K562 (cell line): ENCODE data around the gene TFB2M. TPM values are rescaled to one million over a fixed set of nuclear protein-coding genes. Genes with fewer than 3 reads are reported as not detected.
A peak's percentile ranks its signal among the peaks of the same experiment; 100 is the strongest.

Experiments
- CCNT2 ChIP-seq: IDR thresholded peaks from 2 replicates; pipeline ENCODE4 v1.6.1; 2011; ENCODE audit warnings: borderline replicate concordance, low read depth, mild to moderate bottlenecking, moderate library complexity, mixed read lengths, low read length; ENCODE audit not compliant: insufficient read length; ENCODE audit errors: extremely low read depth
- EZH2 ChIP-seq: IDR thresholded peaks from 2 replicates; pipeline ENCODE4 v1.6.1; 2012; ENCODE audit warnings: low read depth, mild to moderate bottlenecking, inconsistent platforms, low read length, borderline replicate concordance
- FOS ChIP-seq: IDR thresholded peaks from 3 replicates; pipeline ENCODE4 v1.6.1; 2011; ENCODE audit not compliant: insufficient read length; ENCODE audit errors: extremely low read depth
- MEF2D ChIP-seq: conservative IDR thresholded peaks from 2 replicates; pipeline ENCODE4 v1.6.1; 2016; ENCODE audit warnings: low read depth, missing genetic modification characterization, missing compliant biosample characterization
- MTA2 ChIP-seq: fragments of 450-650 bp; IDR thresholded peaks from 2 replicates; pipeline ENCODE4 v1.6.1; 2016; ENCODE audit warnings: low read depth
- MYNN ChIP-seq, 2 experiments: sonication (generic); formaldehyde crosslinking in 1 of 2; IDR thresholded peaks; 2 replicates each; pipeline versions ENCODE4 v1.5.0 to v1.6.1; 2016 to 2020; ENCODE audit warnings: antibody characterized with exemption in 1 of 2, missing genetic modification reagents in 1 of 2
- ZBED1 ChIP-seq: IDR thresholded peaks from 2 replicates; pipeline ENCODE4 v1.6.1; 2014
- ZBTB7A ChIP-seq: IDR thresholded peaks from 2 replicates; pipeline ENCODE4 v1.6.1; 2011; ENCODE audit warnings: low read depth, mild to moderate bottlenecking, low read length, moderate library complexity, borderline replicate concordance; ENCODE audit not compliant: control insufficient read depth
- ZNF583 ChIP-seq: fragments of 250-450 bp; sonication (Bioruptor Pico); IDR thresholded peaks from 2 replicates; pipeline ENCODE4 v1.4.0; 2020
- polyA plus RNA-seq, 8 experiments: library from polyadenylated mRNA; depleted of rRNA in 4 of 8; stranded (reverse) in 5 of 8; unstranded in 3 of 8; fragments of >200 nt; fragmentation: Nextera tagmentation in 2 of 8; fragmentation: Illumina TruSeq in 1 of 8; extraction: Ambion mirVana in 2 of 8; extraction: Trizol in 1 of 8; gene quantifications; 2 replicates each; pipeline versions ENCODE4 v1.2.1 to v1.2.3, GENCODE V29; 2011 to 2014; ENCODE audit warnings: inconsistent platforms in 1 of 8, missing spikeins in 1 of 8
- total RNA-seq, 7 experiments: library from RNA; depleted of rRNA in 6 of 7; stranded (reverse); fragments of >200 nt in 6 of 7; fragmentation: Illumina TruSeq in 2 of 7; extraction: Trizol in 2 of 7; gene quantifications; 2 replicates each; pipeline versions ENCODE4 v1.2.1 to v1.2.3, GENCODE V29; 2011 to 2021; ENCODE audit warnings: low replicate concordance in 1 of 7
- TF ChIP-seq, protein P1 (sequence below): fragments of 450-650 bp; IDR thresholded peaks from 2 replicates; pipeline ENCODE4 v1.6.1; 2016; ENCODE audit warnings: mild to moderate bottlenecking, moderate library complexity
- TF ChIP-seq, protein P2 (sequence below), 3 experiments: fragments of 200-800 bp in 1 of 3; fragments of 250-450 bp in 1 of 3; fragments of 450-650 bp in 1 of 3; sonication (Bioruptor Pico) in 1 of 3; sonication (Bioruptor generic) in 1 of 3; formaldehyde crosslinking in 1 of 3; IDR thresholded peaks; 2 replicates each; pipeline versions ENCODE4 v1.6.1 to v1.8.0; 2016 to 2022; ENCODE audit warnings: mild to moderate bottlenecking in 2 of 3, missing genetic modification characterization in 2 of 3, missing compliant biosample characterization in 1 of 3, moderate library complexity in 1 of 3

TFB2M gene
- total and polyA plus RNA-seq, 9 of the 15 experiments (the other 6 are each of a cell fraction or from before 2014, with no cell fraction given) = 55.1 to 162 (median 70.6) TPM

DNA sequence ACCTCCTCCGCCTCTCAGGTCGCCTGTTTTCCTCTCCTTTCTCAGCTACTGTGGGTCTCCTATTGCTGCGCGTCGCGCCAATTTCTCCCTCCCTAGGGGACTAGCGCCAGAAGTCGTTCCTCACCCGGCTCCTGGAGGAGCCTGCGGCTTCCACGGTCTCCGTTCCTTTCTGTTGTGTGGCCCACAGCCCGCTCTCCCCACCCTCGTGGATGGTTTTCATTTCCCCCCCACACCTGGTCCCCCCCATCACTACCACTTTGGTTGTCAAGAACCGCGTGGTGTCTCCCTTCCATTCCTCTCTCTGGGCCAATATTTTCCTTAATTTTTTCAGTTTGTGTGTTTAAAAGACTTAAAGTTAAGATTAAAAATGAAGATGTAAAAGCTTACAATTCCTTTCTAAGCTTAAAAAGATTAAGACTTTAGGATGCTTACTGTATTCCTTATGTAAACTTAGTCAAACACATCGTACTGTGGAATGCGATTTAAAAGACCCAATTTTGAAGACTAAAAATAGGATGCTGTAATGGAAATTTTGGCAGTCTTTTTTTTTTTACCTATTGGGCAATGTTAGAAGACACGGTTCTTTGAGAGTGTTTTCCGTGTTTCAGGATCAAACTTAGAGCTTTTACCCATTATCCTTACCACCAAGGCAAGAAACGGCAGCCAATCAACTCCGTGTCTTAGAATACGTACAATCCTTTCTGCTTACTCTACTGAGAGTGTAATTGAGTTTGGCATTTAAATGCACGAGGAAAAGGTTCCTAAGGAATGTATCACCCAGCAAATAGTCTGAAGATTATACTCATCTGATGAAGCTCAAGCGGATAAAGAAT is 968 bp upstream of the TFB2M start (continued):
- TF ChIP-seq, protein P1, sequence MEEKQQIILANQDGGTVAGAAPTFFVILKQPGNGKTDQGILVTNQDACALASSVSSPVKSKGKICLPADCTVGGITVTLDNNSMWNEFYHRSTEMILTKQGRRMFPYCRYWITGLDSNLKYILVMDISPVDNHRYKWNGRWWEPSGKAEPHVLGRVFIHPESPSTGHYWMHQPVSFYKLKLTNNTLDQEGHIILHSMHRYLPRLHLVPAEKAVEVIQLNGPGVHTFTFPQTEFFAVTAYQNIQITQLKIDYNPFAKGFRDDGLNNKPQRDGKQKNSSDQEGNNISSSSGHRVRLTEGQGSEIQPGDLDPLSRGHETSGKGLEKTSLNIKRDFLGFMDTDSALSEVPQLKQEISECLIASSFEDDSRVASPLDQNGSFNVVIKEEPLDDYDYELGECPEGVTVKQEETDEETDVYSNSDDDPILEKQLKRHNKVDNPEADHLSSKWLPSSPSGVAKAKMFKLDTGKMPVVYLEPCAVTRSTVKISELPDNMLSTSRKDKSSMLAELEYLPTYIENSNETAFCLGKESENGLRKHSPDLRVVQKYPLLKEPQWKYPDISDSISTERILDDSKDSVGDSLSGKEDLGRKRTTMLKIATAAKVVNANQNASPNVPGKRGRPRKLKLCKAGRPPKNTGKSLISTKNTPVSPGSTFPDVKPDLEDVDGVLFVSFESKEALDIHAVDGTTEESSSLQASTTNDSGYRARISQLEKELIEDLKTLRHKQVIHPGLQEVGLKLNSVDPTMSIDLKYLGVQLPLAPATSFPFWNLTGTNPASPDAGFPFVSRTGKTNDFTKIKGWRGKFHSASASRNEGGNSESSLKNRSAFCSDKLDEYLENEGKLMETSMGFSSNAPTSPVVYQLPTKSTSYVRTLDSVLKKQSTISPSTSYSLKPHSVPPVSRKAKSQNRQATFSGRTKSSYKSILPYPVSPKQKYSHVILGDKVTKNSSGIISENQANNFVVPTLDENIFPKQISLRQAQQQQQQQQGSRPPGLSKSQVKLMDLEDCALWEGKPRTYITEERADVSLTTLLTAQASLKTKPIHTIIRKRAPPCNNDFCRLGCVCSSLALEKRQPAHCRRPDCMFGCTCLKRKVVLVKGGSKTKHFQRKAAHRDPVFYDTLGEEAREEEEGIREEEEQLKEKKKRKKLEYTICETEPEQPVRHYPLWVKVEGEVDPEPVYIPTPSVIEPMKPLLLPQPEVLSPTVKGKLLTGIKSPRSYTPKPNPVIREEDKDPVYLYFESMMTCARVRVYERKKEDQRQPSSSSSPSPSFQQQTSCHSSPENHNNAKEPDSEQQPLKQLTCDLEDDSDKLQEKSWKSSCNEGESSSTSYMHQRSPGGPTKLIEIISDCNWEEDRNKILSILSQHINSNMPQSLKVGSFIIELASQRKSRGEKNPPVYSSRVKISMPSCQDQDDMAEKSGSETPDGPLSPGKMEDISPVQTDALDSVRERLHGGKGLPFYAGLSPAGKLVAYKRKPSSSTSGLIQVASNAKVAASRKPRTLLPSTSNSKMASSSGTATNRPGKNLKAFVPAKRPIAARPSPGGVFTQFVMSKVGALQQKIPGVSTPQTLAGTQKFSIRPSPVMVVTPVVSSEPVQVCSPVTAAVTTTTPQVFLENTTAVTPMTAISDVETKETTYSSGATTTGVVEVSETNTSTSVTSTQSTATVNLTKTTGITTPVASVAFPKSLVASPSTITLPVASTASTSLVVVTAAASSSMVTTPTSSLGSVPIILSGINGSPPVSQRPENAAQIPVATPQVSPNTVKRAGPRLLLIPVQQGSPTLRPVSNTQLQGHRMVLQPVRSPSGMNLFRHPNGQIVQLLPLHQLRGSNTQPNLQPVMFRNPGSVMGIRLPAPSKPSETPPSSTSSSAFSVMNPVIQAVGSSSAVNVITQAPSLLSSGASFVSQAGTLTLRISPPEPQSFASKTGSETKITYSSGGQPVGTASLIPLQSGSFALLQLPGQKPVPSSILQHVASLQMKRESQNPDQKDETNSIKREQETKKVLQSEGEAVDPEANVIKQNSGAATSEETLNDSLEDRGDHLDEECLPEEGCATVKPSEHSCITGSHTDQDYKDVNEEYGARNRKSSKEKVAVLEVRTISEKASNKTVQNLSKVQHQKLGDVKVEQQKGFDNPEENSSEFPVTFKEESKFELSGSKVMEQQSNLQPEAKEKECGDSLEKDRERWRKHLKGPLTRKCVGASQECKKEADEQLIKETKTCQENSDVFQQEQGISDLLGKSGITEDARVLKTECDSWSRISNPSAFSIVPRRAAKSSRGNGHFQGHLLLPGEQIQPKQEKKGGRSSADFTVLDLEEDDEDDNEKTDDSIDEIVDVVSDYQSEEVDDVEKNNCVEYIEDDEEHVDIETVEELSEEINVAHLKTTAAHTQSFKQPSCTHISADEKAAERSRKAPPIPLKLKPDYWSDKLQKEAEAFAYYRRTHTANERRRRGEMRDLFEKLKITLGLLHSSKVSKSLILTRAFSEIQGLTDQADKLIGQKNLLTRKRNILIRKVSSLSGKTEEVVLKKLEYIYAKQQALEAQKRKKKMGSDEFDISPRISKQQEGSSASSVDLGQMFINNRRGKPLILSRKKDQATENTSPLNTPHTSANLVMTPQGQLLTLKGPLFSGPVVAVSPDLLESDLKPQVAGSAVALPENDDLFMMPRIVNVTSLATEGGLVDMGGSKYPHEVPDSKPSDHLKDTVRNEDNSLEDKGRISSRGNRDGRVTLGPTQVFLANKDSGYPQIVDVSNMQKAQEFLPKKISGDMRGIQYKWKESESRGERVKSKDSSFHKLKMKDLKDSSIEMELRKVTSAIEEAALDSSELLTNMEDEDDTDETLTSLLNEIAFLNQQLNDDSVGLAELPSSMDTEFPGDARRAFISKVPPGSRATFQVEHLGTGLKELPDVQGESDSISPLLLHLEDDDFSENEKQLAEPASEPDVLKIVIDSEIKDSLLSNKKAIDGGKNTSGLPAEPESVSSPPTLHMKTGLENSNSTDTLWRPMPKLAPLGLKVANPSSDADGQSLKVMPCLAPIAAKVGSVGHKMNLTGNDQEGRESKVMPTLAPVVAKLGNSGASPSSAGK = peak; percentile 22; the same call in 1 of the 2 replicates
- no peak for TF ChIP-seq ZBTB7A
- TF ChIP-seq MEF2D (tag) = no peak
- no peak for TF ChIP-seq ZNF583 (CRISPR knock-in tag)
- TF ChIP-seq MTA2 = 0 out of 2 replicates have a peak, but pooled peaks have one; percentile 28
- no peak for TF ChIP-seq CCNT2
- no peak for TF ChIP-seq FOS
- no peak for TF ChIP-seq ZBED1
- no peak for TF ChIP-seq EZH2
- TF ChIP-seq, protein P2, sequence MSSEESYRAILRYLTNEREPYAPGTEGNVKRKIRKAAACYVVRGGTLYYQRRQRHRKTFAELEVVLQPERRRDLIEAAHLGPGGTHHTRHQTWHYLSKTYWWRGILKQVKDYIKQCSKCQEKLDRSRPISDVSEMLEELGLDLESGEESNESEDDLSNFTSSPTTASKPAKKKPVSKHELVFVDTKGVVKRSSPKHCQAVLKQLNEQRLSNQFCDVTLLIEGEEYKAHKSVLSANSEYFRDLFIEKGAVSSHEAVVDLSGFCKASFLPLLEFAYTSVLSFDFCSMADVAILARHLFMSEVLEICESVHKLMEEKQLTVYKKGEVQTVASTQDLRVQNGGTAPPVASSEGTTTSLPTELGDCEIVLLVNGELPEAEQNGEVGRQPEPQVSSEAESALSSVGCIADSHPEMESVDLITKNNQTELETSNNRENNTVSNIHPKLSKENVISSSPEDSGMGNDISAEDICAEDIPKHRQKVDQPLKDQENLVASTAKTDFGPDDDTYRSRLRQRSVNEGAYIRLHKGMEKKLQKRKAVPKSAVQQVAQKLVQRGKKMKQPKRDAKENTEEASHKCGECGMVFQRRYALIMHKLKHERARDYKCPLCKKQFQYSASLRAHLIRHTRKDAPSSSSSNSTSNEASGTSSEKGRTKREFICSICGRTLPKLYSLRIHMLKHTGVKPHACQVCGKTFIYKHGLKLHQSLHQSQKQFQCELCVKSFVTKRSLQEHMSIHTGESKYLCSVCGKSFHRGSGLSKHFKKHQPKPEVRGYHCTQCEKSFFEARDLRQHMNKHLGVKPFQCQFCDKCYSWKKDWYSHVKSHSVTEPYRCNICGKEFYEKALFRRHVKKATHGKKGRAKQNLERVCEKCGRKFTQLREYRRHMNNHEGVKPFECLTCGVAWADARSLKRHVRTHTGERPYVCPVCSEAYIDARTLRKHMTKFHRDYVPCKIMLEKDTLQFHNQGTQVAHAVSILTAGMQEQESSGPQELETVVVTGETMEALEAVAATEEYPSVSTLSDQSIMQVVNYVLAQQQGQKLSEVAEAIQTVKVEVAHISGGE (CRISPR knock-in tag; IDR thresholded peaks at IDR 0.05) = no peak
- no peak for TF ChIP-seq MYNN (IDR thresholded peaks at IDR 0.05)
- no peak for TF ChIP-seq MYNN (CRISPR knock-in tag; IDR thresholded peaks at IDR 0.05)
